Measurements from ENCODE around the gene SUPT4H1. TPM values are rescaled to one million over a fixed set of nuclear protein-coding genes. Genes with fewer than 3 reads are reported as not detected.

Gene SUPT4H1
- total and polyA plus RNA-seq, 2 experiments from 2014 or later, result 82.2 to 83.7 TPM

- H3K27ac Mint-ChIP-seq, result no peak overlapping the region
- no peak overlapping the region for H3K27ac ChIP-seq (ENCODE audit: low read depth)
- no peaks in the 10 kb centered on the region for H3K27me3 ChIP-seq (ENCODE audit: insufficient read depth)
- H2AFZ ChIP-seq, result no peak overlapping the region
- no peaks in the 10 kb centered on the region for H4K20me1 ChIP-seq (replicated peaks; ENCODE audit: insufficient read depth)
- H3K4me1 Mint-ChIP-seq, result peaks cover 40% of the 10 kb centered on the region
- 0 out of 2 replicates have a peak, but pooled peaks cover 3% of the 10 kb centered on the region for H3F3A ChIP-seq (replicated peaks; ENCODE audit: low read depth)
- TF ChIP-seq ZNF331 (CRISPR knock-in tag; IDR thresholded peaks at IDR 0.05; ENCODE audit: low read depth), result no peak
- no peak for TF ChIP-seq REST (IDR thresholded peaks at IDR 0.05; ENCODE audit: unreplicated experiment)
- TF ChIP-seq STAT1 (IDR thresholded peaks at IDR 0.05; ENCODE audit: unreplicated experiment), result no peak
- TF ChIP-seq POLR2AphosphoS5 (IDR thresholded peaks at IDR 0.05; ENCODE audit: low read depth), result no peak
- no peak for TF ChIP-seq EZH2 (IDR thresholded peaks at IDR 0.05; ENCODE audit: low read depth, unreplicated experiment)
- no peak for TF ChIP-seq CTCF (conservative IDR thresholded peaks at IDR 0.05; ENCODE audit: low read depth in 2 of 2)
- no peak for TF ChIP-seq ZNF462 (CRISPR knock-in tag; IDR thresholded peaks at IDR 0.05)
- TF ChIP-seq, protein P1, sequence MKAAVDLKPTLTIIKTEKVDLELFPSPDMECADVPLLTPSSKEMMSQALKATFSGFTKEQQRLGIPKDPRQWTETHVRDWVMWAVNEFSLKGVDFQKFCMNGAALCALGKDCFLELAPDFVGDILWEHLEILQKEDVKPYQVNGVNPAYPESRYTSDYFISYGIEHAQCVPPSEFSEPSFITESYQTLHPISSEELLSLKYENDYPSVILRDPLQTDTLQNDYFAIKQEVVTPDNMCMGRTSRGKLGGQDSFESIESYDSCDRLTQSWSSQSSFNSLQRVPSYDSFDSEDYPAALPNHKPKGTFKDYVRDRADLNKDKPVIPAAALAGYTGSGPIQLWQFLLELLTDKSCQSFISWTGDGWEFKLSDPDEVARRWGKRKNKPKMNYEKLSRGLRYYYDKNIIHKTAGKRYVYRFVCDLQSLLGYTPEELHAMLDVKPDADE (IDR thresholded peaks at IDR 0.05), result no peak
- no peak for TF ChIP-seq ZNF114 (CRISPR knock-in tag; IDR thresholded peaks at IDR 0.05)
- no peak for TF ChIP-seq NANOG (IDR thresholded peaks at IDR 0.05; ENCODE audit: borderline replicate concordance)
- no peak for TF ChIP-seq JUNB (IDR thresholded peaks at IDR 0.05; ENCODE audit: unreplicated experiment)
- no peak for TF ChIP-seq EZH2phosphoT487 (IDR thresholded peaks at IDR 0.05; ENCODE audit: unreplicated experiment)
- no peak for TF ChIP-seq CREB1 (CRISPR knock-in tag; IDR thresholded peaks at IDR 0.05; ENCODE audit: low read depth)
- no peaks in the 10 kb centered on the region for H3K9me3 Mint-ChIP-seq
- DNase-seq (ENCODE audit: low spot score), result no peak
- no peak overlapping the region; the same call in 2 of the 3 replicates for H3K4me3 Mint-ChIP-seq
- H3K4me3 ChIP-seq, result no peak overlapping the region
- peaks cover 13% of the 10 kb centered on the region for H3K36me3 Mint-ChIP-seq (ENCODE audit: low read depth)
- H3K4me2 ChIP-seq, result no peak overlapping the region
- ATAC-seq, result no peak
- H3K36me3 ChIP-seq (ENCODE audit: insufficient read depth), result no peaks in the 10 kb centered on the region; the same call in 1 of the 2 replicates
- H3K79me2 ChIP-seq (replicated peaks; ENCODE audit: insufficient read depth), result no peaks in the 10 kb centered on the region
- peaks cover 23% of the 10 kb centered on the region for H3K27me3 Mint-ChIP-seq (ENCODE audit: insufficient read depth, low read depth, poor library complexity)
- H3K9me2 ChIP-seq (ENCODE audit: insufficient read depth), result no peaks in the 10 kb centered on the region
- H3K4me1 ChIP-seq (ENCODE audit: insufficient read depth), result peaks cover 25% of the 10 kb centered on the region
Observed at GRCh38 chr17:58340405-58340876, 11.6 kb downstream of the SUPT4H1 start.
